Lung (tissue), 12 donors: ENCODE measurements around the gene ABCA9. TPM values are rescaled to one million over a fixed set of nuclear protein-coding genes. Genes with fewer than 3 reads are reported as not detected.

ENCODE experiments used
- ATAC-seq: fragments of 200-7000 bp; cut with Tn5 transposase; one replicate; pipeline ENCODE4 v1.9.1; 2020; ENCODE audit warnings: moderate number of reproducible peaks; ENCODE audit not compliant: insufficient read depth, low FRiP score
- DNase-seq, 3 donors: peaks; one replicate each; pipeline ENCODE4 v3.0.0-alpha.2; 2013 to 2017
- H3K27ac ChIP-seq, 2 donors: one replicate each; pipeline ENCODE4 v1.5.1; 2013; ENCODE audit warnings: mild to moderate bottlenecking in 2 of 2, moderate library complexity in 2 of 2, control low read depth in 1 of 2, inconsistent platforms in 1 of 2, low read depth in 1 of 2, low read length in 1 of 2
- H3K27me3 ChIP-seq, 3 donors: one replicate each; pipeline ENCODE4 v1.5.1; 2013; ENCODE audit warnings: low read length in 2 of 3; ENCODE audit not compliant: control insufficient read depth in 3 of 3, insufficient read depth in 3 of 3
- H3K36me3 ChIP-seq, 4 donors: one replicate each; pipeline ENCODE4 v1.5.1; 2013; ENCODE audit warnings: low read length in 4 of 4, mild to moderate bottlenecking in 1 of 4, moderate library complexity in 1 of 4; ENCODE audit not compliant: control insufficient read depth in 4 of 4, insufficient read depth in 4 of 4
- H3K4me1 ChIP-seq, 5 donors: one replicate each; pipeline ENCODE4 v1.5.1; 2013; ENCODE audit warnings: low read length in 5 of 5, mild to moderate bottlenecking in 2 of 5, moderate library complexity in 1 of 5; ENCODE audit not compliant: control insufficient read depth in 5 of 5, insufficient read depth in 5 of 5
- H3K4me3 ChIP-seq: one replicate; pipeline ENCODE4 v1.5.1; 2013; ENCODE audit warnings: mild to moderate bottlenecking, control low read depth, moderate library complexity
- H3K9ac ChIP-seq, 2 donors: one replicate each; pipeline ENCODE4 v1.5.1; 2013; ENCODE audit warnings: low read length in 2 of 2, control low read depth in 1 of 2; ENCODE audit not compliant: insufficient read depth in 1 of 2
- H3K9me3 ChIP-seq, 4 donors: one replicate each; pipeline ENCODE4 v1.5.1; 2013; ENCODE audit warnings: low read length in 3 of 4, mild to moderate bottlenecking in 1 of 4, moderate library complexity in 1 of 4; ENCODE audit not compliant: control insufficient read depth in 4 of 4, insufficient read depth in 3 of 4
- WGBS, 2 donors: extraction: QIAGEN DNeasy Blood & Tissue Kit; methylation state at CpG; one replicate each; pipeline ENCODE4 v1.1.7; 2013; 5-methylcytosine and 5-hydroxymethylcytosine counted together
- polyA plus RNA-seq, 2 donors: library from polyadenylated mRNA; stranded (reverse); fragments of 200-250 nt; gene quantifications; one replicate each; pipeline ENCODE4 v1.2.1, GENCODE V29; 2013
- total RNA-seq, 2 donors: library from RNA; depleted of rRNA in 1 of 2; stranded (reverse); fragments of >200 nt in 1 of 2; gene quantifications; one replicate each; pipeline ENCODE4 v1.2.1, GENCODE V29; 2014 to 2021
- TF ChIP-seq, protein P1 (sequence below): IDR thresholded peaks from 2 replicates; pipeline ENCODE4 v1.5.1; 2012; ENCODE audit warnings: mild to moderate bottlenecking; ENCODE audit errors: control extremely low read depth, extremely low read depth
- donor health status: control.
- donor health status: control.
- donor health status: Bipolar disorder and iron deficiency.
- donor health status: healthy.
- donor health status: DM: yes; HTN: yes; CAD: no.

Gene ABCA9
- total and polyA plus RNA-seq, 4 donors: 0.34 to 24.7 (median 2.8) TPM

DNA sequence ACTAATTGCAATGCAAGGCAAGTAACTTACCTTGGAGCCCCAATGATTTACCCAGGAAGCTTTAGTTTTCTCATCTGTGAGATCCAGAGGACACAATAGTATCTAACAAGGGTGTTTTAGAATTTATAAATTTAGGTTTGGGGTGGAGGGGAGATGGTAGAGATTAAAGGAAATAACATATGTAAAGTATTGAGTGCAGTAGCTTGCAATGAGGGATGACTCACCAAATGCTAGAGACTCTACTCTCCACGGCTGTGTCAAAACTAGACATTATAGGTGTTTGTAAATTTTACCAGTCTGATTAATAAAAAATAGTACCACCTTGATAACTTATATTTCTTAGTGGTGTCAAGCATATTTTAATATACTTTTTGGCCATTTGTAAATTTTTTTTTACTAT, 3.7 kb upstream of the ABCA9 start:
- Histone ChIP-seq H3K36me3 (peaks cover 0 to 8% (median 2%) of the 10 kb centered on the region in 4 donors), H3K9me3 (no peaks in the 10 kb centered on the region), H3K27ac (no peak overlapping the region), H3K27me3 (no peaks in the 10 kb centered on the region), H3K9ac (no peak overlapping the region), H3K4me1 (peaks cover 0 to 12% (median 0%) of the 10 kb centered on the region in 5 donors), H3K4me3 (no peak overlapping the region)
- 57 to 60% methylated on average over 1 of the region's 1 CpG for WGBS, 2 donors
- TF ChIP-seq, protein P1, sequence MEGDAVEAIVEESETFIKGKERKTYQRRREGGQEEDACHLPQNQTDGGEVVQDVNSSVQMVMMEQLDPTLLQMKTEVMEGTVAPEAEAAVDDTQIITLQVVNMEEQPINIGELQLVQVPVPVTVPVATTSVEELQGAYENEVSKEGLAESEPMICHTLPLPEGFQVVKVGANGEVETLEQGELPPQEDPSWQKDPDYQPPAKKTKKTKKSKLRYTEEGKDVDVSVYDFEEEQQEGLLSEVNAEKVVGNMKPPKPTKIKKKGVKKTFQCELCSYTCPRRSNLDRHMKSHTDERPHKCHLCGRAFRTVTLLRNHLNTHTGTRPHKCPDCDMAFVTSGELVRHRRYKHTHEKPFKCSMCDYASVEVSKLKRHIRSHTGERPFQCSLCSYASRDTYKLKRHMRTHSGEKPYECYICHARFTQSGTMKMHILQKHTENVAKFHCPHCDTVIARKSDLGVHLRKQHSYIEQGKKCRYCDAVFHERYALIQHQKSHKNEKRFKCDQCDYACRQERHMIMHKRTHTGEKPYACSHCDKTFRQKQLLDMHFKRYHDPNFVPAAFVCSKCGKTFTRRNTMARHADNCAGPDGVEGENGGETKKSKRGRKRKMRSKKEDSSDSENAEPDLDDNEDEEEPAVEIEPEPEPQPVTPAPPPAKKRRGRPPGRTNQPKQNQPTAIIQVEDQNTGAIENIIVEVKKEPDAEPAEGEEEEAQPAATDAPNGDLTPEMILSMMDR: no peak
- ATAC-seq: no peak
- DNase-seq: no peak

DNA sequence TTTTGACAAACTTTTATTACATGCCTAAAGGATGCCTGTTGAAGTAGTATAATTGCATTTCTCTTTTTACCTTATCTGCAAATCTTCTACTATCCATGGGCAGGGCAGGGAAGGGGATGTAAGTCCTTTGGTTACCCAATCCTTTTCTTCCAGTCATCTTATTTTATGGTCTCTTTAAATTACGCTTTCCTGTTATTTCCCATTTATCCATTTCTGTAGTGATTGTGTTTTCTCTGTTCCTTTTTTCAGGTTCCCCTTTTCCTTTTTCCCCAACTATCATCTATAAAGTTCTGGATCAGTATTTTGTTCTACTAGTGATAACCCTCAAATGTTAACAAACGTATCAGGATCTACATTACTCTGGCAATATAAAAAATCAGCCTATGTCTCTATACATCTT, 3.3 kb upstream of the ABCA9 start:
- H3K9me3 ChIP-seq: no peaks in the 10 kb centered on the region
- no peak overlapping the region for H3K4me3 ChIP-seq
- H3K9ac ChIP-seq: no peak overlapping the region
- H3K27me3 ChIP-seq: no peaks in the 10 kb centered on the region
- H3K4me1 ChIP-seq: peaks cover 0 to 12% (median 0%) of the 10 kb centered on the region in 5 donors
- ATAC-seq: no peak
- TF ChIP-seq, protein P1: no peak
- no peak overlapping the region for H3K27ac ChIP-seq
- peaks cover 0 to 8% (median 2%) of the 10 kb centered on the region in 4 donors for H3K36me3 ChIP-seq
- 55 to 74% methylated on average over 2 of the region's 2 CpGs for WGBS, 2 donors
- DNase-seq: no peak

DNA sequence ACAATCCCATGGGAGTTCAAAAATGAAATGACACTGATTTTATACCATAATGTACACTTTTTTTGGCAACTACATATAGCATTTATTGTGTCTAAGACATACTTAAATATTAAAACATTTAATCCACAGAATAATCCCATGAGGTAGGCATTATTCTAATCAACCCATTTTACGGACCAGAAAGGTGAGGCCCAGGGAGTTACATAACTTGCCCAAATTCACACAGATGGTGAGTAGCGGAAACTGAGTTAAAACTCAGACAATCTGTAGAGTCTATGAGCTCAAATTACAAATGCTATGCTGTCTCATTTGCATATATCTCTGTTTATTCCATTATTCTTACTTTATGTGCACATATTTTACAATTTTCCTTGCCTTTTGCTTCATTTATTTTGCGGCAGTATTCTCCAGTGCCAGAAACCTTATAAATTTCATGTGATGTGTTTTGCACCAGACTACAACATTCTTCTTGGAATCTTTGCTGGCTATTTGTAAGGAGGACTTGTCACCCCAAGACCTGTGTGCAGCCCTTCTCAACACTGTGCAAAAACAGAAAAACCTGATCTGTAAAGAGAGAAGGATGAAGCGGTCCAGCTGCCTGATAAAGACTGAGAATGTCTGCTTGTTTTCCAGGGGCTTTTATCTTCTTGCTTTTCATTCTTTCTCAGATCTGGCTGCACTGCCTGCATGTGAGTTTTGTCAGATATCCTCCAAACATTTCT, 2.3 kb upstream of the ABCA9 start:
- 73 to 87% methylated on average over 4 of the region's 4 CpGs for WGBS, 2 donors
- TF ChIP-seq, protein P1: no peak
- peak in 1 of 3 donors; percentile 19 for DNase-seq
- no peaks in the 10 kb centered on the region for H3K9me3 ChIP-seq
- no peaks in the 10 kb centered on the region for H3K27me3 ChIP-seq
- ATAC-seq: no peak
- no peak overlapping the region for H3K27ac ChIP-seq
- H3K4me3 ChIP-seq: no peak overlapping the region
- peaks cover 0 to 8% (median 2%) of the 10 kb centered on the region in 4 donors for H3K36me3 ChIP-seq
- no peak overlapping the region for H3K9ac ChIP-seq
- peaks cover 0 to 12% (median 0%) of the 10 kb centered on the region in 5 donors for H3K4me1 ChIP-seq
